Liver (tissue), 9 donors: Measurements from ENCODE around the gene FLAD1. TPM values are rescaled to one million over a fixed set of nuclear protein-coding genes. Genes with fewer than 3 reads are reported as not detected.

Source experiments
- DNase-seq: peaks from one replicate; pipeline ENCODE4 v3.0.0-alpha.2; 2017; ENCODE audit warnings: low spot score
- H3K27ac ChIP-seq, 2 donors: one replicate each; pipeline ENCODE4 v1.7.0; 2013; ENCODE audit warnings: inconsistent platforms in 2 of 2, low read length in 2 of 2, control low read depth in 1 of 2, low read depth in 1 of 2, mild to moderate bottlenecking in 1 of 2
- H3K27me3 ChIP-seq, 4 donors: one replicate each; pipeline versions ENCODE4 v1.6.1 to v1.7.0; 2013; ENCODE audit warnings: low read length in 3 of 4, inconsistent platforms in 1 of 4, mild to moderate bottlenecking in 1 of 4, moderate library complexity in 1 of 4; ENCODE audit not compliant: control insufficient read depth in 4 of 4, insufficient read depth in 4 of 4
- H3K36me3 ChIP-seq, 4 donors: one replicate each; pipeline versions ENCODE4 v1.6.1 to v1.7.0; 2013; ENCODE audit warnings: low read length in 3 of 4, mild to moderate bottlenecking in 3 of 4, low read depth in 1 of 4, moderate library complexity in 1 of 4; ENCODE audit not compliant: control insufficient read depth in 4 of 4, insufficient read depth in 3 of 4
- H3K4me1 ChIP-seq, 4 donors: one replicate each; pipeline versions ENCODE4 v1.6.1 to v1.7.0; 2013; ENCODE audit warnings: low read length in 3 of 4, mild to moderate bottlenecking in 3 of 4, moderate library complexity in 1 of 4; ENCODE audit not compliant: control insufficient read depth in 4 of 4, insufficient read depth in 4 of 4
- H3K4me3 ChIP-seq, 3 donors: one replicate each; pipeline versions ENCODE4 v1.6.1 to v1.7.0; 2013; ENCODE audit warnings: low read length in 3 of 3, control low read depth in 1 of 3, low read depth in 1 of 3, mild to moderate bottlenecking in 1 of 3
- H3K9ac ChIP-seq, 2 donors: one replicate each; pipeline ENCODE4 v1.7.0; 2013; ENCODE audit warnings: low read length in 2 of 2, mild to moderate bottlenecking in 2 of 2, moderate library complexity in 2 of 2, control low read depth in 1 of 2, low read depth in 1 of 2
- H3K9me3 ChIP-seq, 4 donors: one replicate each; pipeline versions ENCODE4 v1.6.1 to v1.7.0; 2013; ENCODE audit warnings: low read length in 3 of 4; ENCODE audit not compliant: control insufficient read depth in 4 of 4
- ATF3 ChIP-seq: IDR thresholded peaks from 2 replicates; pipeline ENCODE4 v1.6.1; 2016; ENCODE audit warnings: antibody characterized with exemption
- CTCF ChIP-seq: fragments of 150-350 bp; IDR thresholded peaks from 2 replicates; pipeline ENCODE4 v1.5.1; 2017; ENCODE audit warnings: improper control_type of control experiment, low read depth, low read length; ENCODE audit not compliant: missing input control
- EGR1 ChIP-seq, 2 donors: IDR thresholded peaks; 2 replicates each; pipeline ENCODE4 v1.6.1; 2016 to 2018; ENCODE audit warnings: antibody characterized with exemption in 2 of 2, low read depth in 2 of 2
- FOXA1 ChIP-seq: IDR thresholded peaks from 2 replicates; pipeline ENCODE4 v1.6.1; 2016; ENCODE audit warnings: antibody characterized with exemption
- FOXA2 ChIP-seq: IDR thresholded peaks from 2 replicates; pipeline ENCODE4 v1.6.1; 2016; ENCODE audit warnings: antibody characterized with exemption
- GABPA ChIP-seq, 2 donors: IDR thresholded peaks in 1 of 2; conservative IDR thresholded peaks in 1 of 2; 2 replicates each; pipeline ENCODE4 v1.6.1; 2016; ENCODE audit warnings: antibody characterized with exemption in 2 of 2, mild to moderate bottlenecking in 1 of 2, moderate library complexity in 1 of 2
- HNF4A ChIP-seq, 2 donors: conservative IDR thresholded peaks; 2 replicates each; pipeline ENCODE4 v1.6.1; 2016; ENCODE audit warnings: antibody characterized with exemption in 2 of 2, mild to moderate bottlenecking in 2 of 2
- HNF4G ChIP-seq: IDR thresholded peaks from 2 replicates; pipeline ENCODE4 v1.6.1; 2016; ENCODE audit warnings: antibody characterized with exemption
- JUND ChIP-seq, 2 donors: IDR thresholded peaks; 2 replicates each; pipeline ENCODE4 v1.6.1; 2016; ENCODE audit warnings: antibody characterized with exemption in 2 of 2
- NR2F2 ChIP-seq: IDR thresholded peaks from 2 replicates; pipeline ENCODE4 v1.6.1; 2016; ENCODE audit warnings: antibody characterized with exemption
- RAD21 ChIP-seq, 2 donors: IDR thresholded peaks; 2 replicates each; pipeline ENCODE4 v1.6.1; 2016; ENCODE audit warnings: antibody characterized with exemption in 2 of 2, mild to moderate bottlenecking in 2 of 2
- REST ChIP-seq: IDR thresholded peaks from 2 replicates; pipeline ENCODE4 v1.6.1; 2016; ENCODE audit warnings: antibody characterized with exemption, mild to moderate bottlenecking
- SP1 ChIP-seq: IDR thresholded peaks from 2 replicates; pipeline ENCODE4 v1.6.1; 2018; ENCODE audit warnings: antibody characterized with exemption, mild to moderate bottlenecking
- TAF1 ChIP-seq: conservative IDR thresholded peaks from 2 replicates; pipeline ENCODE4 v1.6.1; 2016; ENCODE audit warnings: antibody characterized with exemption, mild to moderate bottlenecking
- YY1 ChIP-seq: IDR thresholded peaks from 2 replicates; pipeline ENCODE4 v1.6.1; 2016; ENCODE audit warnings: antibody characterized with exemption, mild to moderate bottlenecking
- WGBS: extraction: QIAGEN DNeasy Blood & Tissue Kit; methylation state at CpG from one replicate; pipeline ENCODE4 v1.1.7; 2013; 5-methylcytosine and 5-hydroxymethylcytosine counted together
- polyA plus RNA-seq, 2 donors: library from polyadenylated mRNA; stranded (reverse) in 1 of 2; unstranded in 1 of 2; fragments of 200-250 nt in 1 of 2; fragments of >200 nt in 1 of 2; fragmentation: Nextera tagmentation in 1 of 2; extraction: Ambion mirVana in 1 of 2; gene quantifications; one replicate each; pipeline versions ENCODE4 v1.2.1 to v1.2.3, GENCODE V29; 2013 to 2015
- total RNA-seq, 2 donors: library from RNA; depleted of rRNA; stranded (reverse); fragments of >200 nt; gene quantifications; one replicate each; pipeline ENCODE4 v1.2.3, GENCODE V29; 2014
- TF ChIP-seq, protein P1 (sequence below): IDR thresholded peaks from 2 replicates; pipeline ENCODE4 v1.6.1; 2016; ENCODE audit warnings: antibody characterized with exemption
- TF ChIP-seq, protein P2 (sequence below): IDR thresholded peaks from 2 replicates; pipeline ENCODE4 v1.6.1; 2016; ENCODE audit warnings: antibody characterized with exemption
- donor health status: healthy.
- donor health status: healthy.
- donor health status: healthy.
- donor health status: healthy.
- donor health status: healthy.

The FLAD1 gene
- total and polyA plus RNA-seq, 4 donors: 10.4 to 31.6 (median 22.5) TPM

- no peaks in the 10 kb centered on the region for H3K9me3 ChIP-seq
- H3K27ac ChIP-seq: no peak overlapping the region
- 94% methylated on average over 15 of the region's 15 CpGs for WGBS
- H3K27me3 ChIP-seq: no peaks in the 10 kb centered on the region
- peaks cover 0 to 4% (median 2%) of the 10 kb centered on the region in 4 donors for H3K4me1 ChIP-seq
- DNase-seq: no peak
- no peaks in the 10 kb centered on the region for H3K36me3 ChIP-seq
- TF ChIP-seq SP1 (no peak), GABPA (IDR thresholded peaks at IDR 0.05 in 1 of 2, conservative IDR thresholded peaks at IDR 0.05 in 1 of 2) (no peak), HNF4G (no peak), JUND (IDR thresholded peaks at IDR 0.05) (no peak), HNF4A (conservative IDR thresholded peaks at IDR 0.05) (no peak), FOXA2 (no peak), CTCF (no peak), TAF1 (no peak), ATF3 (no peak), FOXA1 (no peak), YY1 (no peak)
- TF ChIP-seq, protein P1, sequence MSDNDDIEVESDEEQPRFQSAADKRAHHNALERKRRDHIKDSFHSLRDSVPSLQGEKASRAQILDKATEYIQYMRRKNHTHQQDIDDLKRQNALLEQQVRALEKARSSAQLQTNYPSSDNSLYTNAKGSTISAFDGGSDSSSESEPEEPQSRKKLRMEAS: no peak
- no peak overlapping the region for H3K4me3 ChIP-seq
- H3K9ac ChIP-seq: no peak overlapping the region
These were observed 47.2 kb downstream of the FLAD1 start for GRCh38 chr1:155030243-155030795.

DNA sequence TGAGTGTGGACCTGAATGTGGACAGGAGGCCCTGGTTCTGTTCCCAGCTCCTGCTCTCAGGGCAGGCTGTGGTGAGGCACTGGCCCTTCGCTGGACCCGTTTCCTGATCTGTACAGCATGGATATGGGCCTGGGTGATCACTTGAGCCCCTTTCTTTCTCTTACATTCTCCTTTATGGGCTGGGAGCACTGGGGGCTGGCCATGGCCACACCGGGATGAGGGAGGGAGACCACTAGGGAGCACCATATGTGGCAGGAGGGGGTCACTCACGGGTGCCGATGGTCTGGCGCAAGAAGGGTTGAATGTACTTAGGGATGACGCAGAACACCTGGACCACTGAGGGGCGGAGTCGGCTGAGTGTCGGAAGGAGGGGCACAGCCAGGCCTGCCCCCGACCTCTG is 47.8 kb downstream of the FLAD1 start:
- H3K9me3 ChIP-seq: no peaks in the 10 kb centered on the region
- no peak for DNase-seq
- H3K9ac ChIP-seq: no peak overlapping the region
- no peak overlapping the region for H3K4me3 ChIP-seq
- H3K27ac ChIP-seq: no peak overlapping the region
- H3K36me3 ChIP-seq: no peaks in the 10 kb centered on the region
- 94% methylated on average over 11 of the region's 11 CpGs for WGBS
- no peaks in the 10 kb centered on the region for H3K27me3 ChIP-seq
- H3K4me1 ChIP-seq: no peaks in the 10 kb centered on the region
- TF ChIP-seq JUND (IDR thresholded peaks at IDR 0.05) (no peak), REST (no peak), RAD21 (IDR thresholded peaks at IDR 0.05) (no peak), HNF4A (conservative IDR thresholded peaks at IDR 0.05) (no peak), CTCF (no peak), YY1 (no peak), NR2F2 (no peak), FOXA1 (no peak), HNF4G (no peak), TAF1 (no peak), SP1 (no peak), EGR1 (IDR thresholded peaks at IDR 0.05; ENCODE audit: low read depth in 2 of 2) (no peak), GABPA (IDR thresholded peaks at IDR 0.05 in 1 of 2, conservative IDR thresholded peaks at IDR 0.05 in 1 of 2) (no peak), ATF3 (no peak)
- TF ChIP-seq, protein P1: no peak
- TF ChIP-seq, protein P2, sequence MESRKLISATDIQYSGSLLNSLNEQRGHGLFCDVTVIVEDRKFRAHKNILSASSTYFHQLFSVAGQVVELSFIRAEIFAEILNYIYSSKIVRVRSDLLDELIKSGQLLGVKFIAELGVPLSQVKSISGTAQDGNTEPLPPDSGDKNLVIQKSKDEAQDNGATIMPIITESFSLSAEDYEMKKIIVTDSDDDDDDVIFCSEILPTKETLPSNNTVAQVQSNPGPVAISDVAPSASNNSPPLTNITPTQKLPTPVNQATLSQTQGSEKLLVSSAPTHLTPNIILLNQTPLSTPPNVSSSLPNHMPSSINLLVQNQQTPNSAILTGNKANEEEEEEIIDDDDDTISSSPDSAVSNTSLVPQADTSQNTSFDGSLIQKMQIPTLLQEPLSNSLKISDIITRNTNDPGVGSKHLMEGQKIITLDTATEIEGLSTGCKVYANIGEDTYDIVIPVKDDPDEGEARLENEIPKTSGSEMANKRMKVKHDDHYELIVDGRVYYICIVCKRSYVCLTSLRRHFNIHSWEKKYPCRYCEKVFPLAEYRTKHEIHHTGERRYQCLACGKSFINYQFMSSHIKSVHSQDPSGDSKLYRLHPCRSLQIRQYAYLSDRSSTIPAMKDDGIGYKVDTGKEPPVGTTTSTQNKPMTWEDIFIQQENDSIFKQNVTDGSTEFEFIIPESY: no peak
